ENCODE results near the gene TBC1D16. TPM values are rescaled to one million over a fixed set of nuclear protein-coding genes. Genes with fewer than 3 reads are reported as not detected.

The TBC1D16 gene
- total and polyA plus RNA-seq, 2 experiments from 2014 or later = 9.2 to 22.4 TPM

DNA sequence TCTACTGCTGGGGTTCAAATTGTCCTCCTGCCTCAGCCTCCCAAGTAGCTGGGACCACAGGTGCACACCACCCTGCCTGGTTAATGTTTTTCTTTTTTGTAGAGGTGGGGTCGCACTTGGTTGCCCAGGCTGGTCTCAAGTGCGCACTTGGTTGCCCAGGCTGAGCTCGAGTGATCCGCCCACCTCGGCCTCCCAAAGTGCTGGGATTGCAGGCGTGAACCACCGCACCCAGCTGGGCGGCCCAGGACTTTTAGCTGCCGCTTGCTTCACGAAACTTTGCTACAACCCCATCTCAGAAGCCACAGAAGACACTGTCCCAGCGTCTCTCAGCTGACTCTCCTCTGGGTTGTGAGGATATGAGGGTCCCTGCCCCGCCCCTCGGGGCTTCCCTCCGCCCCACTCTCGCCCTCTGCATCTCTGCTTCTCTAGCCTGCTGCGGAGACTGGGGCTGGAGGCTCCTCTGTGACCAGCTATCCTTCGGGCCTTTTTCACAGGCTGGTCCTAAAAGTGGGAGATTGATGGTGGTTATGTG, 147.6 kb downstream of the TBC1D16 start:
- H4K20me1 ChIP-seq (ENCODE audit: insufficient read depth) = no peaks in the 10 kb centered on the region
- no peaks in the 10 kb centered on the region for H3K9me2 ChIP-seq (ENCODE audit: insufficient read depth)
- TF ChIP-seq EZH2phosphoT487 (IDR thresholded peaks at IDR 0.05; ENCODE audit: insufficient read depth, low read depth) (no peak), EZH2 (IDR thresholded peaks at IDR 0.05; ENCODE audit: insufficient read depth, poor library complexity, severe bottlenecking) (no peak)
- H3K79me2 ChIP-seq (ENCODE audit: insufficient read depth) = no peaks in the 10 kb centered on the region
- DNase-seq = no peak
- no peak overlapping the region for H3K4me2 ChIP-seq (ENCODE audit: unreplicated experiment)
- WGBS, 2 experiments (ENCODE audit: low coverage in 1 of 2, low lambda C conversion rate in 2 of 2, missing lambda C conversion rate in 2 of 2) = 73 to 74% methylated on average over 16 to 17 of the region's 17 CpGs
- in situ Hi-C loops (cut with MboI) = no loop called here
- H3K27ac ChIP-seq = no peak overlapping the region
- H3F3A ChIP-seq (ENCODE audit: insufficient read depth) = no peaks in the 10 kb centered on the region
- H3K9ac ChIP-seq = no peak overlapping the region
- no peaks in the 10 kb centered on the region for H3K4me1 ChIP-seq (ENCODE audit: insufficient read depth)
- peaks cover 23% of the 10 kb centered on the region for H3K27me3 ChIP-seq (replicated peaks; ENCODE audit: insufficient read depth)
- no peaks in the 10 kb centered on the region for H3K36me3 ChIP-seq (ENCODE audit: low read depth)
- no peak overlapping the region for H2AFZ ChIP-seq
- H3K9me3 ChIP-seq (ENCODE audit: low read depth) = no peaks in the 10 kb centered on the region
- no peak overlapping the region for H3K4me3 ChIP-seq

DNA sequence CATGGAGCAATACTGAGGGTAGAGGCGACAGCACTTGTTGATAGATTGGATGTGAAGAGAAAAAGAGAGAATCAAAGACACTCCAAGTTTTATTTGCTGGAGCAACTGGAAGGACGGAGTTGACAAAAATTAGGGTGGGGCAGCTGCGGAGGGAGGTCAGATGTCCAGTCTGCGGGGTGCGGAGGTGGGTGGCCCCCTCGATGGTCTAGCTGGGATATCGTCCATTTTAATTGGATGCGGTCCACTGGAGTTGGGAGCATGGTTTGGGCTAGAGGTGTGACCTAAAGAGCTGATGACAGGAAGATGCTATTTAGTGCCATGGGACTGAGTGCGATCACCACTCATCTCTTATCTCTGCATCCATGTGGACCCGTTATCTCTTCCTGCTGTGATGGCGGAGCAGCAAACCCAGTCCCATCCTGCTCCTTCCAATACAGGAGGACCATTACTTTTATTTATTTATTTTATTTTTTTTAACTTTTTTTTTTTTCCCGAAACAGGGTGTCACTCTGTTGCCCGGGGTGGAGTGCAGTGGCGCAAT, 148.2 kb downstream of the TBC1D16 start:
- DNase-seq = no peak
- TF ChIP-seq EZH2phosphoT487 (IDR thresholded peaks at IDR 0.05; ENCODE audit: insufficient read depth, low read depth) (no peak), EZH2 (IDR thresholded peaks at IDR 0.05; ENCODE audit: insufficient read depth, poor library complexity, severe bottlenecking) (no peak)
- no peak overlapping the region for H3K27ac ChIP-seq
- no peaks in the 10 kb centered on the region for H3K79me2 ChIP-seq (ENCODE audit: insufficient read depth)
- H3K36me3 ChIP-seq (ENCODE audit: low read depth) = no peaks in the 10 kb centered on the region
- no peak overlapping the region for H2AFZ ChIP-seq
- WGBS, 2 experiments (ENCODE audit: low coverage in 1 of 2, low lambda C conversion rate in 2 of 2, missing lambda C conversion rate in 2 of 2) = 82 to 89% methylated on average over 14 of the region's 14 CpGs
- in situ Hi-C loops (cut with MboI) = no loop called here
- no peak overlapping the region for H3K9ac ChIP-seq
- H3K9me2 ChIP-seq (ENCODE audit: insufficient read depth) = no peaks in the 10 kb centered on the region
- no peak overlapping the region for H3K4me2 ChIP-seq (ENCODE audit: unreplicated experiment)
- H3K4me3 ChIP-seq = no peak overlapping the region
- H3K4me1 ChIP-seq (ENCODE audit: insufficient read depth) = no peaks in the 10 kb centered on the region
- H3K9me3 ChIP-seq (ENCODE audit: low read depth) = no peaks in the 10 kb centered on the region
- H4K20me1 ChIP-seq (ENCODE audit: insufficient read depth) = no peaks in the 10 kb centered on the region
- peaks cover 23% of the 10 kb centered on the region for H3K27me3 ChIP-seq (replicated peaks; ENCODE audit: insufficient read depth)
- no peaks in the 10 kb centered on the region for H3F3A ChIP-seq (ENCODE audit: insufficient read depth)

DNA sequence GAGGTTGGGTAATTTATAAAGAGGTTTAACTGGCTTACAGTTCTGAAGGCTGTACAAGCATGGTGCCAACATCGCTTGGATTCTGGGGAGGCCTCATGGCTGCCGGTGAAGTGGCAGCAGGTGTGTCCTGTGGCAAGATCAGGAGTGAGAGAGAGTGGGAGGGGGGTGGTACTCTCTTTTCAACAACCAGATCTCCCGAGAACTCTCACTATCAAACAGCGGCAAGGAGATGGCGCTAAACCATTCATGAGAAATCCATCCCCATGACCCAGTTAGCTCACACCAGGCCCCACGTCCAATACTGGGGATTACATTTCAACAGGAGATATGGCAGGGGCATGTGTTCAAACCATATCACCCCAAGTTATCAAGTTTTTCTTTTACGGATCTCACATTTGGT, 152.5 kb downstream of the TBC1D16 start:
- Histone ChIP-seq H2AFZ (no peak overlapping the region), H4K20me1 (ENCODE audit: insufficient read depth) (no peaks in the 10 kb centered on the region), H3F3A (ENCODE audit: insufficient read depth) (no peaks in the 10 kb centered on the region), H3K4me2 (ENCODE audit: unreplicated experiment) (no peak overlapping the region), H3K4me3 (no peak overlapping the region), H3K36me3 (ENCODE audit: low read depth) (no peaks in the 10 kb centered on the region), H3K9me3 (ENCODE audit: low read depth) (no peaks in the 10 kb centered on the region), H3K79me2 (ENCODE audit: insufficient read depth) (no peaks in the 10 kb centered on the region), H3K27ac (no peak overlapping the region), H3K9ac (no peak overlapping the region), H3K9me2 (ENCODE audit: insufficient read depth) (no peaks in the 10 kb centered on the region), H3K27me3 (replicated peaks; ENCODE audit: insufficient read depth) (no peaks in the 10 kb centered on the region; the same call in 1 of the 2 replicates), H3K4me1 (ENCODE audit: insufficient read depth) (no peaks in the 10 kb centered on the region)
- no peak for TF ChIP-seq EZH2phosphoT487 (IDR thresholded peaks at IDR 0.05; ENCODE audit: insufficient read depth, low read depth)
- no peak for TF ChIP-seq EZH2 (IDR thresholded peaks at IDR 0.05; ENCODE audit: insufficient read depth, poor library complexity, severe bottlenecking)
- 56 to 57% methylated on average over 7 of the region's 7 CpGs for WGBS, 2 experiments (ENCODE audit: low coverage in 1 of 2, low lambda C conversion rate in 2 of 2, missing lambda C conversion rate in 2 of 2)
- in situ Hi-C loops (cut with MboI) = no loop called here
- DNase-seq = no peak

Other genes with a start within 250 kb of the TBC1D16 start
- gene CBX8, start 238.8 kb downstream of the TBC1D16 start, total RNA-seq (2014; rRNA removed; shearing (Covaris generic)) = 2.7 and 3.9 TPM in 2 replicates
- gene CBX8, start 238.8 kb downstream of the TBC1D16 start, polyA plus RNA-seq (2016; fragmentation: Nextera tagmentation; extraction: Ambion mirVana) = 5.9 and 6.4 TPM in 2 replicates
- gene CBX4, start 196.4 kb downstream of the TBC1D16 start, total RNA-seq (2014; rRNA removed; shearing (Covaris generic)) = 11.4 and 18.9 TPM in 2 replicates
- 1.2 and 1.4 TPM in 2 replicates for gene CBX4, start 196.4 kb downstream of the TBC1D16 start, polyA plus RNA-seq (2016; fragmentation: Nextera tagmentation; extraction: Ambion mirVana)
- gene CCDC40, start 770 bp upstream of the TBC1D16 start, total RNA-seq (2014; rRNA removed; shearing (Covaris generic)) = 2.9 and 3.0 TPM in 2 replicates
- gene CCDC40, start 770 bp upstream of the TBC1D16 start, polyA plus RNA-seq (2016; fragmentation: Nextera tagmentation; extraction: Ambion mirVana) = 2.3 and 2.4 TPM in 2 replicates
- gene GAA, start 65.7 kb upstream of the TBC1D16 start, total RNA-seq (2014; rRNA removed; shearing (Covaris generic)) = 120 and 127 TPM in 2 replicates
- gene GAA, start 65.7 kb upstream of the TBC1D16 start, polyA plus RNA-seq (2016; fragmentation: Nextera tagmentation; extraction: Ambion mirVana) = 74.8 and 80.2 TPM in 2 replicates
- gene EIF4A3, start 111.3 kb upstream of the TBC1D16 start, total RNA-seq (2014; rRNA removed; shearing (Covaris generic)) = 75.1 and 84.5 TPM in 2 replicates
- 129 and 131 TPM in 2 replicates for gene EIF4A3, start 111.3 kb upstream of the TBC1D16 start, polyA plus RNA-seq (2016; fragmentation: Nextera tagmentation; extraction: Ambion mirVana)
- gene CARD14, start 134.2 kb upstream of the TBC1D16 start, total RNA-seq (2014; rRNA removed; shearing (Covaris generic)) = not detected in 2 replicates
- 0.05 and 0.06 TPM in 2 replicates for gene CARD14, start 134.2 kb upstream of the TBC1D16 start, polyA plus RNA-seq (2016; fragmentation: Nextera tagmentation; extraction: Ambion mirVana)
- 21.2 and 35.2 TPM in 2 replicates for gene SGSH, start 184.5 kb upstream of the TBC1D16 start, total RNA-seq (2014; rRNA removed; shearing (Covaris generic))
- gene SGSH, start 184.5 kb upstream of the TBC1D16 start, polyA plus RNA-seq (2016; fragmentation: Nextera tagmentation; extraction: Ambion mirVana) = 63.5 and 69.8 TPM in 2 replicates
- 13.9 and 16.3 TPM in 2 replicates for gene SLC26A11, start 184.6 kb upstream of the TBC1D16 start, total RNA-seq (2014; rRNA removed; shearing (Covaris generic))
- gene SLC26A11, start 184.6 kb upstream of the TBC1D16 start, polyA plus RNA-seq (2016; fragmentation: Nextera tagmentation; extraction: Ambion mirVana) = 11.4 and 11.9 TPM in 2 replicates
- gene RNF213, start 225.0 kb upstream of the TBC1D16 start, total RNA-seq (2014; rRNA removed; shearing (Covaris generic)) = 45.0 and 62.3 TPM in 2 replicates
- gene RNF213, start 225.0 kb upstream of the TBC1D16 start, polyA plus RNA-seq (2016; fragmentation: Nextera tagmentation; extraction: Ambion mirVana) = 16.7 and 18.8 TPM in 2 replicates

Measured in GM23248 (cell line).